IMR-90 (cell line): Measurements from ENCODE around the gene MALRD1.

ENCODE experiments used
- MAFK ChIP-seq: IDR thresholded peaks from 2 replicates; pipeline ENCODE4 v1.6.1; 2012; ENCODE audit warnings: low read depth, low read length, improper control_type of control experiment
- POLR2A ChIP-seq: IDR thresholded peaks from 2 replicates; pipeline ENCODE4 v1.6.1; 2012; ENCODE audit warnings: mild to moderate bottlenecking, low read depth, low read length
- RAD21 ChIP-seq: IDR thresholded peaks from 2 replicates; pipeline ENCODE4 v1.6.1; 2012; ENCODE audit warnings: low read length, improper control_type of control experiment
- RCOR1 ChIP-seq: IDR thresholded peaks from 2 replicates; pipeline ENCODE4 v1.6.1; 2012; ENCODE audit warnings: mild to moderate bottlenecking, low read length, improper control_type of control experiment; ENCODE audit not compliant: insufficient replicate concordance
- TF ChIP-seq, protein P1 (sequence below): conservative IDR thresholded peaks from 2 replicates; pipeline ENCODE4 v1.5.1; 2012; ENCODE audit warnings: mild to moderate bottlenecking, low read depth, low read length, improper control_type of control experiment
- TF ChIP-seq, protein P2 (sequence below): fragments of 150-350 bp; IDR thresholded peaks from 2 replicates; pipeline ENCODE4 v1.6.1; 2016; ENCODE audit warnings: low read depth, mild to moderate bottlenecking, low read length, moderate library complexity, borderline replicate concordance
- TF ChIP-seq, protein P3 (sequence below): fragments of 150-350 bp; IDR thresholded peaks from 2 replicates; pipeline ENCODE4 v1.6.1; 2017; ENCODE audit warnings: mild to moderate bottlenecking, antibody characterized with exemption, low read length, low read depth

DNA sequence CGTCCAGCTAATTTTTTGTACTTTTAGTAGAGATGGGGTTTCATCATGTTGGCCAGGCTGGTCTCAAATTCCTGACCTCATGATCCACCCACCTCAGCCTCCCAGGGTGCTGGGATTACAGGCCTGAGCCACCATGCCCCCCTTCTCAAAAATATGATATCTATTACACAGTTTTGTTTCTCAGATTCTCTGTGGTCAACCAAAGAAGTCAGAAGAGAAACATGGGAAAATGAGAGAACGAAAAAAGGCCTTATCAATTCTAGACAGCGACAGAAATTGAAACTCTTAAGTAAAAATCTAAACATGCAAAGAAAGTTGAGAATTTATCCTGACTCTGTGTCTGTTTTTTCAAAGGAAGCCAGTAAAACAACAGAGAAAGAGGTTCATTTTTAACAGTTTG is 483.8 kb downstream of the MALRD1 start:
- TF ChIP-seq POLR2A = no peak
- TF ChIP-seq, protein P1, sequence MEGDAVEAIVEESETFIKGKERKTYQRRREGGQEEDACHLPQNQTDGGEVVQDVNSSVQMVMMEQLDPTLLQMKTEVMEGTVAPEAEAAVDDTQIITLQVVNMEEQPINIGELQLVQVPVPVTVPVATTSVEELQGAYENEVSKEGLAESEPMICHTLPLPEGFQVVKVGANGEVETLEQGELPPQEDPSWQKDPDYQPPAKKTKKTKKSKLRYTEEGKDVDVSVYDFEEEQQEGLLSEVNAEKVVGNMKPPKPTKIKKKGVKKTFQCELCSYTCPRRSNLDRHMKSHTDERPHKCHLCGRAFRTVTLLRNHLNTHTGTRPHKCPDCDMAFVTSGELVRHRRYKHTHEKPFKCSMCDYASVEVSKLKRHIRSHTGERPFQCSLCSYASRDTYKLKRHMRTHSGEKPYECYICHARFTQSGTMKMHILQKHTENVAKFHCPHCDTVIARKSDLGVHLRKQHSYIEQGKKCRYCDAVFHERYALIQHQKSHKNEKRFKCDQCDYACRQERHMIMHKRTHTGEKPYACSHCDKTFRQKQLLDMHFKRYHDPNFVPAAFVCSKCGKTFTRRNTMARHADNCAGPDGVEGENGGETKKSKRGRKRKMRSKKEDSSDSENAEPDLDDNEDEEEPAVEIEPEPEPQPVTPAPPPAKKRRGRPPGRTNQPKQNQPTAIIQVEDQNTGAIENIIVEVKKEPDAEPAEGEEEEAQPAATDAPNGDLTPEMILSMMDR = no peak
- TF ChIP-seq RAD21 = no peak
- TF ChIP-seq RCOR1 = no peak
- TF ChIP-seq, protein P2, sequence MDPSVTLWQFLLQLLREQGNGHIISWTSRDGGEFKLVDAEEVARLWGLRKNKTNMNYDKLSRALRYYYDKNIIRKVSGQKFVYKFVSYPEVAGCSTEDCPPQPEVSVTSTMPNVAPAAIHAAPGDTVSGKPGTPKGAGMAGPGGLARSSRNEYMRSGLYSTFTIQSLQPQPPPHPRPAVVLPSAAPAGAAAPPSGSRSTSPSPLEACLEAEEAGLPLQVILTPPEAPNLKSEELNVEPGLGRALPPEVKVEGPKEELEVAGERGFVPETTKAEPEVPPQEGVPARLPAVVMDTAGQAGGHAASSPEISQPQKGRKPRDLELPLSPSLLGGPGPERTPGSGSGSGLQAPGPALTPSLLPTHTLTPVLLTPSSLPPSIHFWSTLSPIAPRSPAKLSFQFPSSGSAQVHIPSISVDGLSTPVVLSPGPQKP = no peak
- no peak for TF ChIP-seq MAFK
- TF ChIP-seq, protein P3, sequence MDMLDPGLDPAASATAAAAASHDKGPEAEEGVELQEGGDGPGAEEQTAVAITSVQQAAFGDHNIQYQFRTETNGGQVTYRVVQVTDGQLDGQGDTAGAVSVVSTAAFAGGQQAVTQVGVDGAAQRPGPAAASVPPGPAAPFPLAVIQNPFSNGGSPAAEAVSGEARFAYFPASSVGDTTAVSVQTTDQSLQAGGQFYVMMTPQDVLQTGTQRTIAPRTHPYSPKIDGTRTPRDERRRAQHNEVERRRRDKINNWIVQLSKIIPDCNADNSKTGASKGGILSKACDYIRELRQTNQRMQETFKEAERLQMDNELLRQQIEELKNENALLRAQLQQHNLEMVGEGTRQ = no peak
